HG02571 (cell line): ENCODE data around the gene FKBP3.

Experiments used
- ATAC-seq: cut with Tn5 transposase; IDR thresholded peaks from one replicate; pipeline ENCODE4 v1.9.1; 2021; ENCODE audit warnings: mild to moderate bottlenecking, moderate library complexity; ENCODE audit not compliant: unreplicated experiment

FKBP3 gene

GRCh38 chr14:45065956-45066355 lies 68.3 kb downstream of the FKBP3 start:
- ATAC-seq: no peak
